Esophagus muscularis mucosa (tissue), 4 donors: ENCODE results near the gene CROCC2. TPM values are rescaled to one million over a fixed set of nuclear protein-coding genes. Genes with fewer than 3 reads are reported as not detected.

Source experiments
- DNase-seq: peaks from one replicate; pipeline ENCODE4 v3.0.0-alpha.2; 2017; ENCODE audit errors: extremely low spot score
- H3K27ac ChIP-seq, 4 donors: fragments of 200-600 bp; sonication (generic); replicated peaks in 1 of 4; 1 replicate in 3 of 4; 2 replicates in 1 of 4; pipeline ENCODE4 v1.5.1; 2016 to 2019; ENCODE audit warnings: mild to moderate bottlenecking in 1 of 4
- H3K27me3 ChIP-seq, 4 donors: fragments of 200-600 bp; sonication (generic); one replicate each; pipeline versions ENCODE4 v1.5.1 to v1.6.0; 2016 to 2019
- H3K36me3 ChIP-seq, 4 donors: fragments of 200-600 bp; sonication (generic); one replicate each; pipeline ENCODE4 v1.5.1; 2016 to 2019
- H3K4me1 ChIP-seq, 4 donors: fragments of 200-600 bp; sonication (generic); one replicate each; pipeline ENCODE4 v1.5.1; 2016 to 2019
- H3K4me3 ChIP-seq, 4 donors: fragments of 200-600 bp; sonication (generic); 1 replicate in 2 of 4; 2 replicates in 2 of 4; pipeline ENCODE4 v1.5.1; 2016 to 2019; ENCODE audit warnings: mild to moderate bottlenecking in 4 of 4, moderate library complexity in 1 of 4
- H3K9me3 ChIP-seq, 4 donors: fragments of 200-600 bp; sonication (generic); 1 replicate in 3 of 4; 2 replicates in 1 of 4; pipeline ENCODE4 v1.5.1; 2016 to 2019
- EP300 ChIP-seq: sonication (generic); formaldehyde crosslinking; IDR thresholded peaks from one replicate; pipeline ENCODE4 v1.6.1; 2017; ENCODE audit warnings: antibody characterized with exemption
- POLR2A ChIP-seq: fragments of 450-650 bp; IDR thresholded peaks from one replicate; pipeline ENCODE4 v1.6.1; 2017; ENCODE audit warnings: antibody characterized with exemption, moderate library complexity, mild to moderate bottlenecking, low read depth
- POLR2AphosphoS5 ChIP-seq, 2 donors: sonication (generic); formaldehyde crosslinking; IDR thresholded peaks; one replicate each; pipeline ENCODE4 v1.6.1; 2017; ENCODE audit warnings: antibody characterized with exemption in 2 of 2
- WGBS: methylation state at CpG from one replicate; pipeline ENCODE4 v1.1.5; 2018; 5-methylcytosine and 5-hydroxymethylcytosine counted together
- intact Hi-C: fragments of 100-400 bp; cut with DNase I; formaldehyde crosslinking; loops from one replicate; pipeline ENCODE4 v1.15.1; 2023
- total RNA-seq, 4 donors: library from RNA; depleted of rRNA; stranded (reverse); fragments of >200 nt; gene quantifications; one replicate each; pipeline versions ENCODE4 v1.1.0 to v1.2.1, GENCODE V29; 2016
- TF ChIP-seq, protein P1 (sequence below), 3 experiments: fragments of 200-600 bp in 2 of 3; fragments of 450-650 bp in 1 of 3; sonication (generic) in 2 of 3; IDR thresholded peaks; one replicate each; pipeline ENCODE4 v1.5.1; 2017 to 2019; ENCODE audit warnings: antibody characterized with exemption in 3 of 3, mild to moderate bottlenecking in 2 of 3, moderate library complexity in 1 of 3

CROCC2 gene
- not detected for total RNA-seq

DNA sequence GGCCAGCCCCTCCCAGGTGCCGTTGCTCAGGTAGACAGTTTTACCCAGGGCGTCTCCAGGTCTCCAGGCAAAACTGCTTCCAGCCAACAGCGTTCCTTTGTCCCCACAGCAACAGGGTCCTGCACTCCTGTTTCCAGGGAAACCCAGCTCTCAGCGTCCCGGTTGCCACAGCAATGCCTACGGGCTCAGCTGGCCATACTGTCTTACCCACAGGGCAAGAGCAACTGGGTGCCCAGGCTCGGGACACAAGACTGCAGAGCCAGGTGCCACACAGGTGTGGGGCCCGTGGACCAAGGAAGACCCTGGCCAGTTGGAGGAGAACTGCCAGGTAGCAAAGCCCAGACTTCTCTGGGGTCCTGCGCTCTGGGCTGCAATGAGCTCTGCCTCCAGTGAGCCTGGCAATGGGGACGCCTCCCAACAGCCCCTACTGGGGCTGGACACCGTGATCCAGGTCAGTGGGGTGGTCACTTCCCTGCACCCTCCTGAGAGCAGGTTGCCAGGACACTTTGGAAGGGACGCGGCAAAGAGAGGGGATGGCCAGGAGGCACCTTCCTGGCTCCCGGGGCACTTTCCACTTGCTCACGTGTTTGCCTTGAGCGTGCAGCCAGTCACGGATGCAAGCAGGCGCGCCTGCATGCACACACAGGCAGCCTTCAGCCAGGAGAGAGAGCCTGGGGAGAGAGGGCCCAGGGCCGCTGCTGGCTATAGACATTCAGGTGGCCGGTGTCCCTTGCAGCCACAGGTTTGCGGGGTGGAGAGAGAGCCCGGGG lies at the start of gene CROCC2:
CROCC2 (plus strand) TSS at position 196 of the 770 bp plus-strand sequence; CDS start at position 374, 178 bp downstream.
- Histone ChIP-seq H3K27ac (no peak within 1 kb of the TSS), H3K36me3 (no peaks in the 10 kb centered on the region), H3K27me3 (peaks cover 0 to 43% (median 0%) of the 10 kb centered on the region in 4 donors), H3K9me3 (no peaks in the 10 kb centered on the region), H3K4me3 (no peak within 1 kb of the TSS), H3K4me1 (no peaks in the 10 kb centered on the region)
- no peak for DNase-seq
- 87% methylated on average over 12 of the region's 23 CpGs for WGBS
- intact Hi-C loops = no loop called here
- TF ChIP-seq POLR2A = no peak
- TF ChIP-seq, protein P1, sequence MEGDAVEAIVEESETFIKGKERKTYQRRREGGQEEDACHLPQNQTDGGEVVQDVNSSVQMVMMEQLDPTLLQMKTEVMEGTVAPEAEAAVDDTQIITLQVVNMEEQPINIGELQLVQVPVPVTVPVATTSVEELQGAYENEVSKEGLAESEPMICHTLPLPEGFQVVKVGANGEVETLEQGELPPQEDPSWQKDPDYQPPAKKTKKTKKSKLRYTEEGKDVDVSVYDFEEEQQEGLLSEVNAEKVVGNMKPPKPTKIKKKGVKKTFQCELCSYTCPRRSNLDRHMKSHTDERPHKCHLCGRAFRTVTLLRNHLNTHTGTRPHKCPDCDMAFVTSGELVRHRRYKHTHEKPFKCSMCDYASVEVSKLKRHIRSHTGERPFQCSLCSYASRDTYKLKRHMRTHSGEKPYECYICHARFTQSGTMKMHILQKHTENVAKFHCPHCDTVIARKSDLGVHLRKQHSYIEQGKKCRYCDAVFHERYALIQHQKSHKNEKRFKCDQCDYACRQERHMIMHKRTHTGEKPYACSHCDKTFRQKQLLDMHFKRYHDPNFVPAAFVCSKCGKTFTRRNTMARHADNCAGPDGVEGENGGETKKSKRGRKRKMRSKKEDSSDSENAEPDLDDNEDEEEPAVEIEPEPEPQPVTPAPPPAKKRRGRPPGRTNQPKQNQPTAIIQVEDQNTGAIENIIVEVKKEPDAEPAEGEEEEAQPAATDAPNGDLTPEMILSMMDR (IDR thresholded peaks at IDR 0.05) = no peak
- no peak for TF ChIP-seq POLR2AphosphoS5 (IDR thresholded peaks at IDR 0.05)
- no peak for TF ChIP-seq EP300

DNA sequence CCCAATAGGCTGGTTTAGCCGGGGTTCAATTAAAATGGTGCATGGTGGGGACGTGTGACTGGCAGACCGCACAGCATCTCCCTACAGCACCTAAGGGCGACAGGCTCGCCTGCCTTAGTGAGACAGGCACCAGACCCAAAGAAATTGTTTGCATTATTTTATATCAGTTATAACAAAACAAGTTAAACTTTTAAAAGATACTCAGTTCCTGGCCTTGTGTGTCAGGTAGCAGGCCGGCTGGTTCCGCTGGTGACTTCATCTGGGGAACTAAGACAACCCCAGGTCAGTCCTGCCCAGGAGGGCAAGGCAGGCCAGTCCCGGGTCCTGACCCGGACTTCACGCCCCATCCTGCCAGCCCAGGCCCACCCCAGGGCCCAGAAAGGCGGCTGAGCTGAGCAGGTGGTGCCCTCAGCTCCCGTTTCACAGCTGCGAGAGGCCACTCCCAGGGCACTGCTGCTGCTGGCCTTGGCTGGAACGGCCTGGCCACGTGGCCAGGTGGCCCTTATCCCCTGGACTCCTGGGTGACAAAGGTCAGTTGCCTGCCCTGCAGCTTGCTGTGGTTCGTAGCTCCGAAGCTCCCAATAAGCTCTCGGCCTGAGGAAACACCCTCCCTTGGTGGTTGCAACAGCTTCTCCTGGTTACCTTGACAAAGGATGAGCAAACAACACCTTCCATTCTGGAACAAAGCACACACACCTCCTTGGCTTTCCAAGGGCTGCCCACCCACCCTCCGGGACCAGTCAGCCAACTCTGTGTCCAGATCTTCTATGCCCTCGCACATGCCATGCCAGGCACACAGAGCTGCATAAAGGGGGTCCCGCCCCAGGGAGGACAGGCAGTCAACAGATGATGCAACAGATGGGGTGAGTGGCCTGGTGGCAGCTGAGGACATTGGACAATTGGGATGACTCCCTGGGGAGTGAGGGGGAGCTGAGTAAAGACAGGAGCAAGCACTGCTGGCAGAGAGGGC lies 48.8 kb upstream of the CROCC2 start:
- Histone ChIP-seq H3K9me3 (no peaks in the 10 kb centered on the region), H3K36me3 (no peaks in the 10 kb centered on the region), H3K4me3 (no peak overlapping the region), H3K27me3 (peaks cover 0 to 34% (median 0%) of the 10 kb centered on the region in 4 donors), H3K4me1 (no peaks in the 10 kb centered on the region), H3K27ac (no peak overlapping the region)
- WGBS = 75% methylated on average over 20 of the region's 21 CpGs
- intact Hi-C loops = no loop called here
- DNase-seq = no peak
- TF ChIP-seq, protein P1 (IDR thresholded peaks at IDR 0.05) = no peak
- TF ChIP-seq EP300 (no peak), POLR2AphosphoS5 (IDR thresholded peaks at IDR 0.05) (no peak), POLR2A (no peak)

DNA sequence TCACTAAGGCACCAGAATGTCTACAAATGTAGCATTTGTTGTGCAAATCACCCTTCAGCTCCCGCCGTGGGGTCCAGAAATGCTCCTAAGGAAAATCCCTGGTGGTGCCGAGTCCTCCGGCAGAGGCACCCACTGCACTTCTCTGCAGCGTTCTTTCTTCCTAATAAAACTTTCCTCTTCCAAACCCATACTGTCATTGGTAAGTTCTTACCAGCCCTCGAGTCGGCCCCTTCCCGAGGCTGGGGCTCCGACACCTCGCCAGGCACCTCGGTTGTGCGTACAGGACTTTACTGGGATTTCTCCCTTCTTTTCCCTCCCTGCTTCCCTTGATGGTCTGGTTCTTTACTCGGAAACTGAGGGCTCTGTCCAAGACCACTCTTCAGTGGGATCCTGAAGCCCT lies 47.8 kb upstream of the CROCC2 start:
- 89% methylated on average over 13 of the region's 13 CpGs for WGBS
- H3K27ac ChIP-seq = no peak overlapping the region
- no peak overlapping the region for H3K4me3 ChIP-seq
- intact Hi-C loops = no loop called here
- no peak for DNase-seq
- H3K9me3 ChIP-seq = no peaks in the 10 kb centered on the region
- TF ChIP-seq EP300 (no peak), POLR2AphosphoS5 (IDR thresholded peaks at IDR 0.05) (no peak), POLR2A (no peak)
- TF ChIP-seq, protein P1 (IDR thresholded peaks at IDR 0.05) = no peak
- no peaks in the 10 kb centered on the region for H3K36me3 ChIP-seq
- H3K4me1 ChIP-seq = no peaks in the 10 kb centered on the region
- peaks cover 0 to 26% (median 0%) of the 10 kb centered on the region in 4 donors for H3K27me3 ChIP-seq

DNA sequence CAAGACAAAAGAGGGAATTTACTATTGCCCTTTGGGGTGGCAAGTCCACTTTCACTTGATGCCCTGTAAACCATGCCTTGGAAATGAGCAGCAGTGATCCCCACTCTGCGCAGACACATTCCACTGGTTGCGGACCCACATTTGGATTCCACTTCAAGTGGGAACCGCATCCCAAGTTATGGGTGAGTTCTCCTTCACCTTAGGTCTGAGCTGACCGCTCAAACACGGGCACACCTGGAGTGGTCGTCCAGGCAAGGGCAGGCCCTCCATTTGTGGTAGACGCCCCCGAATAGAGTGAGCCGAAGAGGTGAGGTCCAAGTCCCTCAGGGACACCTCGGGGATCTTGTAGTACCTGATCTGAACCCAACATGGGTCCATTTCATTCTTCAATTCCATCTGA lies 47.3 kb upstream of the CROCC2 start:
- no peak for DNase-seq
- Histone ChIP-seq H3K27me3 (peaks cover 0 to 26% (median 0%) of the 10 kb centered on the region in 4 donors), H3K4me1 (no peaks in the 10 kb centered on the region), H3K27ac (no peak overlapping the region), H3K4me3 (no peak overlapping the region), H3K9me3 (no peaks in the 10 kb centered on the region), H3K36me3 (no peaks in the 10 kb centered on the region)
- WGBS = 89% methylated on average over 10 of the region's 10 CpGs
- no peak for TF ChIP-seq EP300
- no peak for TF ChIP-seq POLR2AphosphoS5 (IDR thresholded peaks at IDR 0.05)
- TF ChIP-seq POLR2A = no peak
- TF ChIP-seq, protein P1 (IDR thresholded peaks at IDR 0.05) = no peak
- intact Hi-C loops = no loop called here
